GM18502 (cell line): ENCODE results near the gene CSF1.
"Not testable (repeated sequence)": the region's sequence is repeated elsewhere in the genome, so short reads cannot be mapped to it uniquely, and the experiment has no call there.

ENCODE experiments used
- ATAC-seq: cut with Tn5 transposase; IDR thresholded peaks from one replicate; pipeline ENCODE4 v1.9.1; 2021; ENCODE audit warnings: mild to moderate bottlenecking; ENCODE audit not compliant: unreplicated experiment, poor library complexity

CSF1 gene

DNA sequence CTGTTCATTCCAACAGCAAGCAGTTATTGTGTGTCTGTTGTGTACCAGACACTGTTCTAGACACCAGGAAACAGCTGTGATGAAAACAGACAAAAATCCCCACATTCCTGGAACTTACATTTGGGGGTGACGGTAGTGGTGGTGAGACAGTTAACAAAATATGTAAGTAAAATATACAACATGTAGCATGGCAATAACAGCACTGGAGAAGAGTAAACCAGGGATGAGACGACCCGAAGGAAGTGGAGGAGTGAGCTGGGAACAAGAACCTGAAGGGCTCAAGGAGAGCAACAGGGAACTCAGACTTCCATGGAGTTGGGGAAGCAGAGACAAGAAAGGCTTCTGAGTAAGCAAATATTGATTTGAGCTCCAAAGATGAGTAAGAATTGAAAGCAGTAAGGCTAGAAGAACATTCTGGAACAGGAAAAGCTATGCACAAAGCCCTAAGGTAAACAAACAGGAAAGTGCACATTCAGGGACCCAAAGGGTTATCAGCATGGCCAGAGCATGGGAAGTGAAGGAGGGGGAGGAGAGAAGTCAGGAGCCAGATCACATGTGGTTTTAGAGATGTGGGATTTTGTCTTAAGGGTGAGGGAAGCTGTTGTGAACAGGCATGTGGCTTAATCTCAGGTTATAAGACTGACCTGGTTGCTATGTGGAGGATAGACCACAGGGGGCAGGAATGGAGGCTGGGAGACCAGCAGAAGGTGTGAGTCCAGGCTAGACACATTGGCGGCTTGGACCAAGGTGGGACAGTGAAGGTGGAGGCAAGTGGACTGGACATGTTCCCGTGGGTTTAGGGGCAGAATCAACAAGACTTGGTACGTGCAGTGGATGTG lies 7.3 kb downstream of the CSF1 start:
- no peak for ATAC-seq

DNA sequence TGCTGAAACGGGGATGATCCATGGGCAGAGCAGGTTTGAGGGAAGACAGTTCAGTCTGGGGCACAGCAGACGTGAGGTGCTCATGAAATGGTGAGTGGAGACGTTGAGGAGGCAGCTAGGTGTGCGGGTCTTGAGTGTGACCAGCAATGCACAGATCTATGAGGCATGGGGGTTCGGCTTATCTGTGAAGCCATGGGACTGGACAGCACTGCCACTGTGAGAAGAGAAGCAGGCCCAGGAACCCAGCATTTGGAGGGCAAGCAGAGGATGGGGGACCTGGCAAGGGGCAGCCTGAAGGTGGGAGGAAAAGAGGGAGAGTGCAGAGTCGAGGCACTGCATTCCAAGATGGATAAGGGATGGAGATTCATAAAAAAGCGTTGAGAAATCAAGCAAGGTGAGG lies 8.0 kb downstream of the CSF1 start:
- ATAC-seq, result no peak

DNA sequence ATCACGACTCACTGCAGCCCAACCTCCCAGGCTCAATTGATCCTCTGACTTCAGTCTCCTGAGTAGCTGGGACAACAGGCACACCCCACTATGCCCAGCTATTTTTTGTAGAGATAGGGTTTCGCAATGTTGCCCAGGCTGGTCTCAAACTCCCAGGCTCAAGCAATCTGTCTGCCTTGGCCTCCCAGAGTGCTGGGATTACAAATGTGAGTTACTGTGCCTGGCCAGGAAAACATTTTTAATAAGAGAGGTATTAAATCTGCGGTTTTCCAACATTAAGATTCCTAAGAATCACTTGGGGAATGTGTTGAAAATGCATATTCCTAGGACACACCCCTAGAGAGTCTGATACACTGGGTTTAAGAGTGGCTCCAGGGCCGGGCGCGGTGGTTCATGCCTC lies 8.7 kb downstream of the CSF1 start:
- no peak for ATAC-seq

DNA sequence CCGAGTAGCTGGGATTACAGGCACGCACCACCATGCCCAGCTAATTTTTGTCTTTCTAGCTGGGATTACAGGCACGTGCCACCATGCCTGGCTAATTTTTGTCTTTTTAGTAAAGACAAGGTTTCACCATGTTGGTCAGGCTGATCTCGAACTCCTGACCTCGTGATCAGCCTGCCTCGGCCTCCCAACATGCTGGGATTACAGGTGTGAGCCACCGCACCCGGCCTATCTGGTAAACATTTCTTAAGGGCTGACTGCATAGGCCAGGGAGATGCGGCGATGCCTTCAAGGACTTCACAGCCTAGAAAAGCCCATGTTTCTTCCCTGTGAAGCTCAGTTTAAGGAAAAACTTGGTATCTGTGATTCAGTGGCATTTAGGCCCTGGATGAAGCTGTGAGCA lies 9.7 kb downstream of the CSF1 start:
- ATAC-seq, result not testable (repeated sequence)

DNA sequence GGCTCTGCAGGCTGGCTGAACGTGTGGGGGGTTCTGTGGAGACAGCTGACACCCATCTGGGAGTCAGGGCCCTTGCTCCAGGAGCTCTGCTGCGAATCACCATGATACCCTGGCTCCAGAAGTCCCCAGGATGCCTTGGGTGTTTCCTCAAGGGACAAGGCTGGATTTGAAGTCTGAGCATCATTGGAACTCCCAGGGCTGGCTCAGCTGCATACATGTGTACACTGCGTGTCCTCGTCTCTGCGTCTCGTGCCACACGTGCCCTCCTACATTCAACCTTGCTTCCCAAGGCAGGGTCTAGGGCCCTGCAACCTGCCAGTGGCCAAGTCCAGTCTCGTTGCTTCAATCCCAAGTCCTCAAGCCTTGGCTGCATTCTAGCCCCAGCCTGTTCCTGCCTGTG lies 11.7 kb downstream of the CSF1 start:
- no peak for ATAC-seq

DNA sequence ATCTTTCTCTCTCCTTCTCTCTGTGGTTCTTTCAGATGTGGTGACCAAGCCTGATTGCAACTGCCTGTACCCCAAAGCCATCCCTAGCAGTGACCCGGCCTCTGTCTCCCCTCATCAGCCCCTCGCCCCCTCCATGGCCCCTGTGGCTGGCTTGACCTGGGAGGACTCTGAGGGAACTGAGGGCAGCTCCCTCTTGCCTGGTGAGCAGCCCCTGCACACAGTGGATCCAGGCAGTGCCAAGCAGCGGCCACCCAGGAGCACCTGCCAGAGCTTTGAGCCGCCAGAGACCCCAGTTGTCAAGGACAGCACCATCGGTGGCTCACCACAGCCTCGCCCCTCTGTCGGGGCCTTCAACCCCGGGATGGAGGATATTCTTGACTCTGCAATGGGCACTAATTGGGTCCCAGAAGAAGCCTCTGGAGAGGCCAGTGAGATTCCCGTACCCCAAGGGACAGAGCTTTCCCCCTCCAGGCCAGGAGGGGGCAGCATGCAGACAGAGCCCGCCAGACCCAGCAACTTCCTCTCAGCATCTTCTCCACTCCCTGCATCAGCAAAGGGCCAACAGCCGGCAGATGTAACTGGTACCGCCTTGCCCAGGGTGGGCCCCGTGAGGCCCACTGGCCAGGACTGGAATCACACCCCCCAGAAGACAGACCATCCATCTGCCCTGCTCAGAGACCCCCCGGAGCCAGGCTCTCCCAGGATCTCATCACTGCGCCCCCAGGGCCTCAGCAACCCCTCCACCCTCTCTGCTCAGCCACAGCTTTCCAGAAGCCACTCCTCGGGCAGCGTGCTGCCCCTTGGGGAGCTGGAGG lies 12.7 kb downstream of the CSF1 start:
- no peak for ATAC-seq

DNA sequence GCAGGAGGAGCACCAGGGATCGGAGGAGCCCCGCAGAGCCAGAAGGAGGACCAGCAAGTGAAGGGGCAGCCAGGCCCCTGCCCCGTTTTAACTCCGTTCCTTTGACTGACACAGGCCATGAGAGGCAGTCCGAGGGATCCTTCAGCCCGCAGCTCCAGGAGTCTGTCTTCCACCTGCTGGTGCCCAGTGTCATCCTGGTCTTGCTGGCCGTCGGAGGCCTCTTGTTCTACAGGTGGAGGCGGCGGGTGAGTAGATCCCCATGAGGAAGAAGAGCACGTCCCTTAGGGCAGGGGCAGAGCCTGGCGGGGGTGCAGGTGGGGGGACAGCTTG lies 13.3 kb downstream of the CSF1 start:
- no peak for ATAC-seq

DNA sequence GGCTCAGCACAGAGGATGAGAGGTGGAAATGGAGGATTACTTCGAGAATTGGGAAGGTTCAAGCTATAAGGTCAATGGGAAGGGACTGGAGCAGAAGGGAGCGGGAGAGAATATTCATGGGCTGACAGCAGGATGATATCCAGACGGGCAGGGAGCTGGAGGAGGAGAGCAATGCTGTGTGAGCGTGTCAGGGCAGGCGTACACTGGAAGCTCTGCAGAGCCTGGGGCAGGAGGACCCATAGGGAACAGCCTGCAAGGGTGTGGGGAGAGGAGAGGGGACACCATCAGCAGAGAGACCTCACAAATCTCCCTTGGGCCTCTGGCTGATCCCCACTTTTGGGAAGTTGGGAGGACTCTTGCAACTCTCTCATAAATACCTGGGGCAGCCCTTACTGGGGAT lies 13.7 kb downstream of the CSF1 start:
- ATAC-seq, result no peak

DNA sequence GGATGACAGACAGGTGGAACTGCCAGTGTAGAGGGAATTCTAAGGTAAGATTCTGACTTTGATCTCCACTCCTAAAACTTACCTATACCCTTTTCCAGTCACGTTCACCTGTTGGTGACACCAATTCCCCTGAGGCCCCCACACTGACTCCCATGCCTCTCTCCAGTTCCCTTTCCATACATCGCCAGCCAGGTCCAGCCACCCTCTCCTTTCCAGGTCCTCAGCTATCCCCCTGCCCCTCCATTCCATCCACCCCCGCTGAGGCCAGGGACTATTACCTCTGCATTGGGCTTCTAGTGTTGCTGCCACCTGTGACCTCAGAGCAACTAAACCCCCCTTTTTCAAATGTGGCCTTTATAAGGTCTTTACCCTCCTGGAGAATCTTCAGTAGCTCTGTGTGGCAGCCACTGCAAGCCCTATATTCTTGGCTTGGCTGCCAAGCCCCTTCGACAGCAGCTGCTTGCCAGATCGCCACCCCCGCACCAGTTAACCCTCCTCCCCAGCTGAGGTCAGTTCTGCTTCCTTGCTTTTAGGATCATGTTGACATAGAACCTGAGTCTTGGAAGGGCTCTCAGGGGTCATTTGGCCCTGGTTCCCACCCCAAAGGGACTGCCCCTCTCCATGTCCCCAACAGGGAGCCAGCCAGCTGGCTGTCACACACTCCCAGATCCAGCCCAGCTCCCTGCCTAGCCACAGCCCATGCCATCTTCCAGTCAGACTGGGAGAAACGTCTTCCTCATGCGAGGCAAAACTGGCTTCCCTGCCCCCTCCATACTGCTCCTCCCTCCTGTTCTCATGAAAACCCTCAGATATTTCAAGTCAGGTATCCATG lies 14.7 kb downstream of the CSF1 start:
- no peak for ATAC-seq

DNA sequence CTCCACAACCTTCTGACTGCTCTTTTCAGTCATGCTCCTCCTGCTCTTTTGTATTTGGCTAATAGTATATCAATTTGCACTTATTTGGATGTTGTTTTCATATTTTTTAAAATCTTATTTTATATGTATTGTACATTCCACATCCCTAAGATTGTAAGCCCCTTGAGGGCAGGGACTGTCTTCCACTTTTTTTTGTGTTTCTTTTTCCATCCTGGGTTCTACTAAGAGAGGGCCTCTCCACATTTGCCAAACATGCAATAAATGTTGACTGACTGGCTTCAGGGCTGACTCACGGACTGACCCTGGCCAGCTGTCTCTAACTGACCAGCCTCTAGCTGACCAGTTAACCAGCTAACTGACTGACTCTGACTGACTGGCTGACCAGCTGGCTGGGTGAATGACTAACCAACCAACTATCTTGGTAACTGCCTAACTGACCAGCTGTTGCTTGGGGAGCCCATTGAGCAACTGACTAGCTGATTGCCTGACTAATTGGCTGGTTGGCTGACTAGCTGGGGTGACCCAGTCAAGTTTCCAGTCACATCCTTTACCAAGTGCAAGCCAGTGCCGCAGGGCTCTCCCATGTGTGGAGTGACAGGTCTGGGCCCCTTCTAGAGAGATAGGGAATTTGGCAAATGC lies 16.1 kb downstream of the CSF1 start:
- no peak for ATAC-seq

DNA sequence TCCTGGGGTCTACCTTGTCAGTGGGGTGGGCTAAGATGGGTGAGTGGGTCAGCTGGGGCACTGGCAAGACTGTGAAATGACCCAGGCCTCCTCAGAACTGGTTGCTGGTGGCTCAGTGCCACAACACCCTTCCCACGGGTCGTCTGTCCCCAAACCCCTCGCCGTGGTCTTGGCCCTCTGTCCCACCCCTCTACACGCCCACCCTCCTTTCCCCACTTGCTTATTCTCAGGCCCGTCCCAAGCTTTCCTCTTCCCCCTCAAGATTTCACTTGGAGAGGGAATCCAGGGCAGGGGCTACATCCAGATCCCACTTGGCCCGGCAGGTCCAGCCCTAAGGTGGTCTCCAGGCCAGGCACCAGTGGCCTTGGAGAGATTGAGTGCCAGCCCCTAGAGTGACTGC lies 16.7 kb downstream of the CSF1 start:
- no peak for ATAC-seq

DNA sequence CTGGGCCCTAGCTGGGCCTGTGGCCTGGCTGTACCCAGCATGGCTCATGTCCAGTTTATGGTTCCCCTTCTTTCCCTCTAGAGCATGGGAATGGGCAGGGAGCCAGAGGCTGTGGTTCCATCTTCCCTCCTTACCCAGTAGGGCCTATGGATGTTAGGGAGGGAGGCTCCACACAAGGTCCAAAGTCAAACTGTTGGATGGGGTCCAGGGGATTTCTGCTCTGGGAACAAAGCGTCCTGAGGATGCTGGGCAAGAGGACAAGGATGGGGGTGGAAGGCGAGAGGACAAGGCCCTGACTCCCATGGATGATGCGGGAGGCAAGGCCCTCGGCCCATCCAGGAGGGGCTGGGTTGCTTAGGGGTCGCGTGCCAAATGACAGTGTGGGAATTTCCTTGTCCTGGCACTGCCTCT lies 17.3 kb downstream of the CSF1 start:
- ATAC-seq, result no peak

DNA sequence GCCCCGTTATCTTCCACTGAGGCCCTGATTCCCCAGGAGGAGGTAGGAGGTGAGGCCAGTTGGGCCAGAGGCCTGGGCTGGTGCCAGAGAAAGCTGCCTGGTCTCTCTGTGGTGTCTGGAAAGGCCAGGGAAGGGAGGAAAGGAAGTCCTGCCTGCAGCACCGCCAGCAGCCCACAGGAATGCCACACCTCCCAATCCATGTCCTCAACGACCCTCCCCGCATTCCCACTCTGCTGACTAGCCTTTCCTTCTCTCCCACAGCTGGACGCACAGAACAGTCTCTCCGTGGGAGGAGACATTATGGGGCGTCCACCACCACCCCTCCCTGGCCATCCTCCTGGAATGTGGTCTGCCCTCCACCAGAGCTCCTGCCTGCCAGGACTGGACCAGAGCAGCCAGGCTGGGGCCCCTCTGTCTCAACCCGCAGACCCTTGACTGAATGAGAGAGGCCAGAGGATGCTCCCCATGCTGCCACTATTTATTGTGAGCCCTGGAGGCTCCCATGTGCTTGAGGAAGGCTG lies 18.0 kb downstream of the CSF1 start:
- no peak for ATAC-seq

DNA sequence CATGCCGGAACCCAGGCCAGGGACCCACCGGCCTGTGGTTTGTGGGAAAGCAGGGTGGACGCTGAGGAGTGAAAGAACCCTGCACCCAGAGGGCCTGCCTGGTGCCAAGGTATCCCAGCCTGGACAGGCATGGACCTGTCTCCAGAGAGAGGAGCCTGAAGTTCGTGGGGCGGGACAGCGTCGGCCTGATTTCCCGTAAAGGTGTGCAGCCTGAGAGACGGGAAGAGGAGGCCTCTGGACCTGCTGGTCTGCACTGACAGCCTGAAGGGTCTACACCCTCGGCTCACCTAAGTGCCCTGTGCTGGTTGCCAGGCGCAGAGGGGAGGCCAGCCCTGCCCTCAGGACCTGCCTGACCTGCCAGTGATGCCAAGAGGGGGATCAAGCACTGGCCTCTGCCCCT lies 18.5 kb downstream of the CSF1 start:
- no peak for ATAC-seq

DNA sequence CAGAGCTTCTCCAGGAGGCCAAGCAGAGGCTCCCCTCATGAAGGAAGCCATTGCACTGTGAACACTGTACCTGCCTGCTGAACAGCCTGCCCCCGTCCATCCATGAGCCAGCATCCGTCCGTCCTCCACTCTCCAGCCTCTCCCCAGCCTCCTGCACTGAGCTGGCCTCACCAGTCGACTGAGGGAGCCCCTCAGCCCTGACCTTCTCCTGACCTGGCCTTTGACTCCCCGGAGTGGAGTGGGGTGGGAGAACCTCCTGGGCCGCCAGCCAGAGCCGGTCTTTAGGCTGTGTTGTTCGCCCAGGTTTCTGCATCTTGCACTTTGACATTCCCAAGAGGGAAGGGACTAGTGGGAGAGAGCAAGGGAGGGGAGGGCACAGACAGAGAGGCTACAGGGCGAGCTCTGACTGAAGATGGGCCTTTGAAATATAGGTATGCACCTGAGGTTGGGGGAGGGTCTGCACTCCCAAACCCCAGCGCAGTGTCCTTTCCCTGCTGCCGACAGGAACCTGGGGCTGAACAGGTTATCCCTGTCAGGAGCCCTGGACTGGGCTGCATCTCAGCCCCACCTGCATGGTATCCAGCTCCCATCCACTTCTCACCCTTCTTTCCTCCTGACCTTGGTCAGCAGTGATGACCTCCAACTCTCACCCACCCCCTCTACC lies 19.1 kb downstream of the CSF1 start:
- no peak for ATAC-seq

DNA sequence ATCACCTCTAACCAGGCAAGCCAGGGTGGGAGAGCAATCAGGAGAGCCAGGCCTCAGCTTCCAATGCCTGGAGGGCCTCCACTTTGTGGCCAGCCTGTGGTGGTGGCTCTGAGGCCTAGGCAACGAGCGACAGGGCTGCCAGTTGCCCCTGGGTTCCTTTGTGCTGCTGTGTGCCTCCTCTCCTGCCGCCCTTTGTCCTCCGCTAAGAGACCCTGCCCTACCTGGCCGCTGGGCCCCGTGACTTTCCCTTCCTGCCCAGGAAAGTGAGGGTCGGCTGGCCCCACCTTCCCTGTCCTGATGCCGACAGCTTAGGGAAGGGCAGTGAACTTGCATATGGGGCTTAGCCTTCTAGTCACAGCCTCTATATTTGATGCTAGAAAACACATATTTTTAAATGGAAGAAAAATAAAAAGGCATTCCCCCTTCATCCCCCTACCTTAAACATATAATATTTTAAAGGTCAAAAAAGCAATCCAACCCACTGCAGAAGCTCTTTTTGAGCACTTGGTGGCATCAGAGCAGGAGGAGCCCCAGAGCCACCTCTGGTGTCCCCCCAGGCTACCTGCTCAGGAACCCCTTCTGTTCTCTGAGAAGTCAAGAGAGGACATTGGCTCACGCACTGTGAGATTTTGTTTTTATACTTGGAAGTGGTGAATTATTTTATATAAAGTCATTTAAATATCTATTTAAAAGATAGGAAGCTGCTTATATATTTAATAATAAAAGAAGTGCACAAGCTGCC lies 19.8 kb downstream of the CSF1 start:
- no peak for ATAC-seq

DNA sequence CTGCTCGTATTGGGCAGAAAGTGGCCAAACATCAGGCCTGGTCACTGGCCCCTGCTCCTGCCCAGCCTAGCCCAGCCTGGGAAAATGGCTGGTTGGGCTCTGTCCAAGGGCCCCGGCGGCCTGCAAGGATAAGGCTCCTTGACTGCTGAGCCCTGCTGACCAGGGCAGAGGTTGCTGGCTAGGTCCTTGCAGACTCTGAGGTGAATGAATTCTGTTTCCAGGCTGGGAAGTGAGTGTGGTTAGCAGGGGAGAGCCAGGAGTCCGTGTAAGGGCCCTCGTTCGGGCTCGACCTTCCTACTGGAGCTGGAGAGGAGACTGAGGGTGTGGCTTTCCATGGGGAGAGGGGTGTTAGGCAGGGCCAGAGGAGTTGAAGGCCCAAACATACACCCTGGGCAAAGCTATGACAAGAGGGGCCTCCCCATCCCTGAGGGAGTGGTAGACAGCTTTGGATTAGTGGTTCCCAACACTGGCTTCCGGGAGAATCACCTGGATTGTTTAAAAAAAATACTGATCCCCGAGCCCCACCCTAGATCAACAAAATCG lies 20.6 kb downstream of the CSF1 start:
- ATAC-seq, result no peak

DNA sequence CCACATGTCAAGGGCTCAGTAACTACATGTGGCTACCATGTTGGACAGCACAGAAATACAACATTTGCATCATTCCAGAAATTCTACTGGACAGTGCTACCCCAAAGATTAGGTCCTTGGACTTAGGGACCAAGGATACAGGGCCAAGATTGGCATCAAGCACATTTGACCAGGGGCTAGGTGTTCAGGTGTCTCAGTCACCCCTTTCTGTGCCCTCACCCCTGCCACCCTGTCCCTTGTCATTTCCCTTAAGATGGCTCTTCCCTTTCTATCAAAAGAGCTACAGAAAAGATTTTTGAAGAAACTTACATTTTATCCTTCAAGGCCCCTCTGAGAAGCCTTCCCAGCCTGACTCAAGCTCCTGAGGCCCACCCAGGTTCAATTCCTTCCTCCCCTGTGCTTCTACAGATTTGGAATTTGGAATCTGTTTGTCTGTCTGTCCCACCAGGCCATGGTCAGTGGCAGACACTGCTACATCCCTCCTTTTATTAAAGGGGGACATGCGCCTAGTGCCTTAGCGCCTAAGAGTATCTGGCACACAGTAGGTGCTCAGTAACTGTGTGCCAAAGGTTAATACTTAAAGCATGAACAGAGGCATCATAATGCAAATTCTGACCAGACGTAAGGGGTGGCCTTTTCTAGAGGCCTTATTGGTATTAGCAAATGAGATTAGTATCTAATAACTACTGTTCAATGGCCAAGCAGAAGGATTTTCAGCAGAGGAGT lies 21.4 kb downstream of the CSF1 start:
- no peak for ATAC-seq
